ENCODE results near the gene MYOF. TPM values are rescaled to one million over a fixed set of nuclear protein-coding genes. Genes with fewer than 3 reads are reported as not detected.

MYOF gene
- polyA plus RNA-seq, 1 donor (not counting 4 experiments of a cell fraction or from before 2014, with no cell fraction given): 232 TPM

GRCh38 chr10:93485690-93486089, 3.6 kb upstream of the MYOF start:
- Histone ChIP-seq H3K4me2 (ENCODE audit: control insufficient read depth, extremely low read depth, insufficient read depth, low read depth, low read length) (no peak overlapping the region), H3K27ac (ENCODE audit: control insufficient read depth, insufficient read depth, low read length) (no peak overlapping the region), H3K9me3 (ENCODE audit: control insufficient read depth, low read depth, low read length) (no peaks in the 10 kb centered on the region), H3K27me3 (ENCODE audit: control insufficient read depth, extremely low read depth, insufficient read depth, low read length) (no peaks in the 10 kb centered on the region), H3K4me3 (ENCODE audit: control insufficient read depth in 2 of 3, extremely low read depth in 1 of 3, insufficient read depth in 2 of 3, low read depth in 1 of 3, low read length in 3 of 3) (no peak overlapping the region), H4K20me1 (ENCODE audit: control insufficient read depth, extremely low read depth, insufficient read depth, low read length) (no peaks in the 10 kb centered on the region), H2AFZ (ENCODE audit: control insufficient read depth, low read length) (no peak overlapping the region), H3K9me1 (ENCODE audit: control insufficient read depth, extremely low read depth, insufficient read depth, low read length) (no peaks in the 10 kb centered on the region), H3K4me1 (ENCODE audit: control insufficient read depth, extremely low read depth, insufficient read depth, low read length) (no peaks in the 10 kb centered on the region), H3K79me2 (ENCODE audit: control insufficient read depth, insufficient read depth, low read length) (peaks cover 14% of the 10 kb centered on the region), H3K9ac (ENCODE audit: control insufficient read depth, extremely low read depth, insufficient read depth, low read length) (no peak overlapping the region), H3K36me3 (ENCODE audit: control insufficient read depth in 2 of 2, extremely low read depth in 1 of 2, insufficient read depth in 2 of 2, low read length in 2 of 2) (no peaks in the 10 kb centered on the region)
- dilution Hi-C loops (cut with MboI; ENCODE audit: extremely low pct_ligation_motif_present, low sequenced_read_pairs): no loop called here
- TF ChIP-seq CTCF (optimal IDR thresholded peaks at IDR 0.05 in 1 of 3, IDR thresholded peaks at IDR 0.05 in 1 of 3, conservative IDR thresholded peaks at IDR 0.05 in 1 of 3; ENCODE audit: extremely low read depth in 1 of 3, insufficient read depth in 2 of 3, low read length in 3 of 3) (no peak), EZH2 (IDR thresholded peaks at IDR 0.05; ENCODE audit: low read length) (no peak)
- no peak for DNase-seq (ENCODE audit: low read depth, low spot score)
- no peak for FAIRE-seq

GRCh38 chr10:93481637-93482144, 443 bp downstream of the MYOF start:
- peak overlapping the region; percentile 90 for H3K4me2 ChIP-seq (ENCODE audit: control insufficient read depth, extremely low read depth, insufficient read depth, low read depth, low read length)
- peak overlapping the region; percentile 97 for H3K9ac ChIP-seq (ENCODE audit: control insufficient read depth, extremely low read depth, insufficient read depth, low read length)
- peak overlapping the region; percentile 81 to 96 (median 92) for H3K4me3 ChIP-seq (ENCODE audit: control insufficient read depth in 2 of 3, extremely low read depth in 1 of 3, insufficient read depth in 2 of 3, low read depth in 1 of 3, low read length in 3 of 3)
- H3K9me1 ChIP-seq (ENCODE audit: control insufficient read depth, extremely low read depth, insufficient read depth, low read length): no peaks in the 10 kb centered on the region
- DNase-seq (ENCODE audit: low read depth, low spot score): no peak
- no peaks in the 10 kb centered on the region for H3K27me3 ChIP-seq (ENCODE audit: control insufficient read depth, extremely low read depth, insufficient read depth, low read length)
- peak overlapping the region; percentile 88 for H3K27ac ChIP-seq (ENCODE audit: control insufficient read depth, insufficient read depth, low read length)
- no peak for FAIRE-seq
- peaks cover 51% of the 10 kb centered on the region for H3K79me2 ChIP-seq (ENCODE audit: control insufficient read depth, insufficient read depth, low read length)
- TF ChIP-seq EZH2 (IDR thresholded peaks at IDR 0.05; ENCODE audit: low read length): no peak
- TF ChIP-seq CTCF (optimal IDR thresholded peaks at IDR 0.05 in 1 of 3, IDR thresholded peaks at IDR 0.05 in 1 of 3, conservative IDR thresholded peaks at IDR 0.05 in 1 of 3; ENCODE audit: extremely low read depth in 1 of 3, insufficient read depth in 2 of 3, low read length in 3 of 3): no peak
- H2AFZ ChIP-seq (ENCODE audit: control insufficient read depth, low read length): no peak overlapping the region
- H3K9me3 ChIP-seq (ENCODE audit: control insufficient read depth, low read depth, low read length): no peaks in the 10 kb centered on the region
- dilution Hi-C loops (cut with MboI; ENCODE audit: extremely low pct_ligation_motif_present, low sequenced_read_pairs): no loop called here
- peaks cover 4 to 16% of the 10 kb centered on the region in 2 experiments for H3K36me3 ChIP-seq (ENCODE audit: control insufficient read depth in 2 of 2, extremely low read depth in 1 of 2, insufficient read depth in 2 of 2, low read length in 2 of 2)
- no peaks in the 10 kb centered on the region for H4K20me1 ChIP-seq (ENCODE audit: control insufficient read depth, extremely low read depth, insufficient read depth, low read length)
- H3K4me1 ChIP-seq (ENCODE audit: control insufficient read depth, extremely low read depth, insufficient read depth, low read length): peaks cover 24% of the 10 kb centered on the region
